Measurements from ENCODE around the gene FBXO3.
"Not testable (repeated sequence)": the region's sequence is repeated elsewhere in the genome, so short reads cannot be mapped to it uniquely, and the experiment has no call there.

FBXO3 gene

DNA sequence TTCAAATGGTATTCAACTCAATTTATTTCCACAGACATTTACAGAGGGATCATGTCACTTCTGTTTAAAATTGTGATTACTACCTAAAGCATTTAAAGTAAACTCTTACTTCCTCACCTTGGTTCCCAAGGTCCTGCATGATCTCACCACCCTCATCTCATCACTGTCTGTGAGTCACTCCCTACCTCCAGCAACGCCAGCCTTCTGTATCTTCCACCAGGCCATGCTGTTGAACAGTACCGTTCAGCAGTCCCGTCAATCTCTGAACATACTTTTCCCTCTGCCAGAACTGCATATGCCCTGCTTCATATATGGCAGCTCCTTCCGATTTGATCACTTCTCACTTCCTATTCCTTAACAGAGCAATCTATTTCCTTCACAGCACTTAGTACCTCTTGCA, 2.0 kb downstream of the FBXO3 start:
- DNase-seq = no peak

GRCh38 chr11:33770236-33770635, 4.1 kb downstream of the FBXO3 start:
- no peak for DNase-seq

DNA sequence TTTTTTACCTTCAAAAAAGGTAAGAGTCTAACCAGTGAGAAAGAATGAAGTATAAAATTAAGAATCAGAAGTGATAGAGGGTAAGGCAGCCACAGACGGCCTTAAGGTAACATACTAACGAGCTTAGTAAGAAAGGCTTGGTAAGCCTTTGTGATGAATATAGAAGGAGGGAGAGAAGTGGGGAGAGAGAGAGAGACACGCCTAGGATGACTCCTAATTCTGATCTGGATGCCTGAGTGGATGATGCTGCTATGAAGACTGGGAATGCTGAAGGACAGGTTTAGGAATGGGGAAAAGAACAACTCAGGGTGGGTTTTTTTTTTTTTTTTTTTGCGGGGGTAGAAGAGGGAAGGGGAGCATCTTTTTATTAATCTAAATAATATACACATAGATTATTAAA, 4.8 kb downstream of the FBXO3 start:
- DNase-seq = no peak

- DNase-seq = no peak
Measured at GRCh38 chr11:33767624-33768023, 6.7 kb downstream of the FBXO3 start.

GRCh38 chr11:33766085-33766484, 8.2 kb downstream of the FBXO3 start:
- DNase-seq = no peak

- no peak for DNase-seq
Measured at GRCh38 chr11:33761471-33761870, 12.8 kb downstream of the FBXO3 start.

GRCh38 chr11:33753304-33753967, 20.9 kb downstream of the FBXO3 start:
- no peak for DNase-seq

GRCh38 chr11:33751878-33752277, 22.4 kb downstream of the FBXO3 start:
- DNase-seq = no peak

- DNase-seq = no peak
Measured at GRCh38 chr11:33747979-33748378, 26.3 kb downstream of the FBXO3 start.

GRCh38 chr11:33743291-33743690, 31.0 kb downstream of the FBXO3 start:
- DNase-seq = no peak

DNA sequence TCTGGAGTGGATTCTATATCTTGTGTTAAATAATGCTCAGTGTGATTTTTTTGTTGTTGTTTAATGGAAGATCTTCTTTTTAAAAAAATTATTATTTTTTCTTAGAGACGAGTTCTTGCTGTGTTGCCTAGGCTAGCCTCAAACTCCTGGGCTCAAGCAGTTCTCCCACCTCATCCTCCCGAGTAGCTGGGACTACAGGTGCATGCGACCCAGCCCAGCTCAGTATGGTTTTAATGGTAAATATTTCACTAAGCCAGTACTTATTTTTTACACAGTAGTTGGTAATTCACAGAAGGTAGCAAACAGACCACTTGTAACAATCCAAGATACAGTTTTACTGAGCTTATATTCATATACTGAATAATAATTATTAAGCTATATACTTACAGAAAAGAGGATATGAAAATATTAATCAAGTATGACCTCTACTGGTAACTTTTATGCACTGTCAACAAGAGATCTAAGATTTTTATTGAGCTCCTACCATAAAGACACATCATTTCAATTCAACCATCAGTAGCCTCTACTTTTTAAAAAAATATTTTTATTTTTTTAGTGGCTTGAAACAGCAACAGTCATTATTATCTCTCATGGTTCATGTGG, 32.0 kb downstream of the FBXO3 start:
- no peak for DNase-seq

GRCh38 chr11:33741806-33742205, 32.5 kb downstream of the FBXO3 start:
- DNase-seq = no peak

DNA sequence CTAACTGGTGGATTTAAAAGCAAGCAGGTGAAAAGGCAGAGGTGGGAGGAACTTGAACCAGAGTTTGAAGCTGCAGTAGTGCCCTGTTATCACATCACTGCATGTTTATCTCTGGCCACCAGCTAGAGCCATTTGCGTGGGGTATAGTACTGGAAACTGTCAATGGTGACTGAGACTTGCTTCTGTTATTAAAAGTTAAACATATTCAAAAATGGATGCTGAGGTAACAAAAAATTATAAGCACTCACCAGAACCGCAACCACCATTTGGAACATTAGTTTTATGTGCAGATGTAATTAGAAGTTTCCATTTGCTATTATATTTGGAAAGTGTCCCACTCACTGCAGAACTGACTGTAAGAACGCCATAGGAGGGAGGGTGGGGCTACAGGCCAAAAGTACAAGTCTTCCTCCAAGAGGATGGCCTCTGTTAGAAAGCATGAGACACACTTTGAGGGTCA, 36.9 kb downstream of the FBXO3 start:
- DNase-seq = no peak

- peak; percentile 97 for DNase-seq
Measured at GRCh38 chr11:33736148-33736812, 38.0 kb downstream of the FBXO3 start, which contains the start of gene CD59. TSS of gene CD59 (minus strand) at chr11:33736423. CDS start at chr11:33722445, 13,978 bp downstream.

DNA sequence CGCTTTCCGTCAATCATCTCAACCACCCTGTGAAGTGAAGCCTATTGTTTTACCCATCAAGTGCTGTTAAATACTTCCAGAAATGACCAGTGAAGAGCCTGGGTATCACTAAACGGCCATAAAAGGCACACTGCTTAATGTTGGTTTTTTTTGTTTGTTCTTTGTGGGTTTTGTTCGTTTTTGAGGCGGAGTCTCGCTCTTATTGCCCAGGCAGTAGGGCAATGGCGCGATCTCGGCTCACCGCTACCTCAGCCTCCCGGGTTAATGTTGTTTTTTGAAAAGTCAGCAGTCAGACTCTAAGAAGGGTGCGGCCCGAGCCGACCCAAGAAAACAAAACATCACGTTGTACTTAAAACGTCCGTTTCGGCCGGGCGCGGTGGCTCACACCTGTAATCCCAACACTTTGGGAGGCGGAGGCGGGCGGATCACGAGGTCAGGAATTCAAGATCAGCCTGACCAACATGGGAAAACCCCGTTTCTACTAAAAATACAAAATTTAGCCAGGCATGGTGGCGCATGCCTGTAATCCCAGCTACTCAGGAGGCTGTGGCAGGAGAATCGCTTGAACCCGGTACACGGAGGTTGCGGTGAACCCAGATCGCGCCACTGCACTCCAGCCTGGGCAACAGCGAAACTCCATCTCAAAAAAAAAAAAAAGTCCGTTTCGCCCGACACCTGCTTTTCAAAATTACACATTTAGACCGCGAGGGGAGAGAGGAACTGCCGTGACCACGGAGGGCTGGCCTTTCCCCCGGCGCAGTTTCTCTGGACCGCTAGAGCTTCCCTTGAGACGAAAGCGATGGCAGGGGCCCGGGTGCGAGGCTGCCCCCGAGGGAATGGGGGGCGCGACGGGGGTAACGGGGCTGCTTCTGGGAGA, 38.8 kb downstream of the FBXO3 start:
- peak; percentile 30 for DNase-seq

- no peak for DNase-seq
Measured at GRCh38 chr11:33734441-33735270, 39.7 kb downstream of the FBXO3 start.

DNA sequence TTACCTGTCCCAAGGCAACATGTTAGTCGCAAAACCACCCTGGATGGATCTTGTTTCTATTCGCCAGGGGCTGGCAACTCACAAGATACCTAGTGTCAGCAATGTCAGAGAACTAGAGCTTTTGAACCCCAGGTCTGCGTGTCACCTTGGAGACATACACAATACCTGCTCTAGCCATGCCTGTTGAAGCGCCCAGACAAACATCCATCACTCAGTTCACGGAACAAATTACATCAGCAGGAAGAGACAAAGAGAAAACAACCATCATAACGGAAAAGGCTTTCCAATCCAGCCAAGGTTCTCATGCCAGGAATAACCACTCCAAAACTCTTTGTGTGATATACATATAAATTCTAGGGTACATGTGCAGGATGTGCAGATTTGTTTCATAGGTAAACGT, 40.3 kb downstream of the FBXO3 start:
- DNase-seq = no peak

DNA sequence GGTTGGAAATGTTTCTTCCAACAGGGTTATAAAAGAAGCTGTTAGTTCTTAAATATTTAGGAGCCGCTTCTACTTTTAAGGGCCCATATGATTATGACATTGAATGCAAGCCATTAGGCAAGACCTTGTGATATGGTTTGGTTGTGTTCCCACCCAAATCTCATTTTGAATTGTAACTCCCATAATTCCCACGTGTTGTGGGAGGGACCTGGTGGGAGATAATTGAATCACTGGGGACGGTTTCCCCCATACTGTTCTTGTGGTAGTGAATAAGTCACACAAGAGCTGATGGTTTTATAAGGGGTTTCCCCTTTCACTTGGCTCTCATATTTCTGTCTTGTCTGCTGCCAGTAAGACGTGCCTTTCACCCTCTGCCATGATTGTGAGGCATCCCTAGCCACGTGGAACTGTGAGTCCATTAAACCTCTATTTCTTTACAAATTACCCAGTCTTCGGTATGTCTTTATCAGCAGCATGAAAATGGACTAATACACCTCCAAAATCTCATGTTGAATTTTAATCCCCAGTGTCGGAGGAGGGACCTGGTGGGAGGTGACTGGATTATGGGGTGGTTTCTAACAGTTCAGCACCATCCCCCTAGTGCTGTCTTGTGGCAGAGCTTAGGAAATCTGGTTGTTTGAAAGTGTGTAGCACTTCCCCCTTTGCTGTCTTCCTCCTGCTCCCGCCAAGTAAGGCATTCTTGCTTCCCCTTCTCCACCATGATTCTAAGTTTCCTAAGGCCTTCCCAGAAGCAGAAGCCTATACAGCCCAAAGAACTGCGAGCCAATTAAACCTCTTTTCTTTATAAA, 42.4 kb downstream of the FBXO3 start:
- DNase-seq = no peak

- DNase-seq = no peak
Measured at GRCh38 chr11:33730716-33731115, 43.6 kb downstream of the FBXO3 start.

DNA sequence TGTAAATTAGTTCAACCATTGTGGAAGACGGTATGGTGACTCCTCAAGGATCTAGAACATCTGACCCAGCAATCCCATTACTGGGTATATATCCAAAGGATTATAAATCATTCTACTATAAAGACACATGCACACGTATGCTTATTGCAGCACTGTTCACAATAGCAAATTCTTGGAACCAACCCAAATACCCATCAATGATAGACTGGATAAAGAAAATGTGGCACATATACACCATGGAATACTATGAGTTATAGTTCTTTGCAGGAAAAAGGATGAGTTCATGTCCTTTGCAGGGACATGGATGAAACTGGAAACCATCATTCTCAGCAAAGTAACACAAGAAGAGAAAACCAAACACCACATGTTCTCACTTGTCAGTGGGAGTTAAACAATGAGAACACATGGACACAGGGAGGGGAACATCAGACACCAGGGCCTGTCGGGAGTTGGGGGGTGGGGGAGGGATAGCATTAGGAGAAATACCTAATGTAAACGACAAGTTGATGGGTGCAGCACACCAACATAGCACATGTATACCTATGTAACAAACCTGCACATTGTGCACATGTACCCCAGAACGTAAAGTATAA, 45.2 kb downstream of the FBXO3 start:
- DNase-seq = not testable (repeated sequence)

DNA sequence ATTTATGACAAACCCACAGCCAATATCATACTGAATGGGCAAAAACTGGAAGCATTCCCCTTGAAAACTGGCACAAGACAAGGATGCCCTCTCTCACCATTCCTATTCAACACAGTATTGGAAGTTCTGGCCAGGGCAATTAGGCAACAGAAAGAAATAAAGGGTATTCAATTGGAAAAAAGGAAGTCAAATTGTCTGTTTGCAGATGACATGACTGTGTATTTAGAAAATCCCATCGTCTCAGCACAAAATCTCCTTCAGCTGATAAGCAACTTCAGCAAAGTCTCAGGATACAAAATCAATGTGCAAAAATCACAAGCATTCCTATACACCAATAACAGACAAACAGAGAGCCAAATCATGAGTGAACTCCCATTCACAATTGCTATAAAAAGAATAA, 46.8 kb downstream of the FBXO3 start:
- DNase-seq = not testable (repeated sequence)

Measured in NCI-H345 (cell line).